Fibroblast of lung (primary cell): ENCODE results near the gene MSL3. TPM values are rescaled to one million over a fixed set of nuclear protein-coding genes. Genes with fewer than 3 reads are reported as not detected.

Source experiments
- DNase-seq, 2 donors: peaks; one replicate each; pipeline versions ENCODE4 v3.0.0 to v3.0.0-alpha.2; 2010; ENCODE audit warnings: low read depth in 2 of 2
- H2AFZ ChIP-seq: 2 replicates; pipeline ENCODE4 v1.5.1; 2012; ENCODE audit warnings: low read length, control low read depth, inconsistent platforms
- H3K27ac ChIP-seq: 2 replicates; pipeline ENCODE4 v1.5.1; 2011; ENCODE audit warnings: low read length, control low read depth; ENCODE audit not compliant: insufficient read depth
- H3K27me3 ChIP-seq: 2 replicates; pipeline ENCODE4 v1.5.1; 2011; ENCODE audit warnings: mild to moderate bottlenecking, low read length; ENCODE audit not compliant: control insufficient read depth, insufficient read depth
- H3K36me3 ChIP-seq: 2 replicates; pipeline ENCODE4 v1.5.1; 2011; ENCODE audit warnings: low read length; ENCODE audit not compliant: control insufficient read depth, insufficient read depth
- H3K4me1 ChIP-seq: 2 replicates; pipeline ENCODE4 v1.5.1; 2011; ENCODE audit warnings: low read length; ENCODE audit not compliant: control insufficient read depth, insufficient read depth; ENCODE audit errors: extremely low read depth
- H3K4me2 ChIP-seq: 2 replicates; pipeline ENCODE4 v1.5.1; 2011; ENCODE audit warnings: low read length, control low read depth; ENCODE audit not compliant: insufficient read depth; ENCODE audit errors: extremely low read depth
- H3K4me3 ChIP-seq, 4 experiments: fragments of 200-600 bp in 1 of 4; sonication (generic) in 1 of 4; replicated peaks in 1 of 4; 2 replicates each; pipeline ENCODE4 v1.5.1; 2011 to 2016; ENCODE audit warnings: low read length in 4 of 4, low read depth in 3 of 4, mild to moderate bottlenecking in 3 of 4, control low read depth in 2 of 4, inconsistent platforms in 1 of 4, mixed read lengths in 1 of 4; ENCODE audit not compliant: insufficient read depth in 1 of 4; ENCODE audit errors: control extremely low read depth in 1 of 4
- H3K79me2 ChIP-seq: 2 replicates; pipeline ENCODE4 v1.5.1; 2012; ENCODE audit warnings: mild to moderate bottlenecking, low read length, inconsistent platforms; ENCODE audit not compliant: control insufficient read depth, insufficient read depth
- H3K9ac ChIP-seq: 2 replicates; pipeline ENCODE4 v1.5.1; 2011; ENCODE audit warnings: mild to moderate bottlenecking, low read length, control low read depth; ENCODE audit not compliant: insufficient read depth
- H3K9me3 ChIP-seq: 2 replicates; pipeline ENCODE4 v1.5.1; 2012; ENCODE audit warnings: low read depth, low read length; ENCODE audit not compliant: control insufficient read depth, insufficient read depth
- H4K20me1 ChIP-seq: 2 replicates; pipeline ENCODE4 v1.5.1; 2011; ENCODE audit warnings: low read length; ENCODE audit not compliant: control insufficient read depth, insufficient read depth; ENCODE audit errors: extremely low read depth
- EZH2 ChIP-seq: IDR thresholded peaks from 2 replicates; pipeline ENCODE4 v1.5.1; 2012; ENCODE audit warnings: low read length, control low read depth, mild to moderate bottlenecking; ENCODE audit errors: missing control alignments
- polyA plus RNA-seq, 2 donors: library from polyadenylated mRNA; depleted of rRNA in 1 of 2; stranded (reverse) in 1 of 2; unstranded in 1 of 2; fragments of >200 nt; gene quantifications; 2 replicates each; pipeline ENCODE4 v1.2.1, GENCODE V29; 2011 to 2012; ENCODE audit warnings: missing spikeins in 1 of 2
- total RNA-seq: library from RNA; depleted of rRNA; stranded (reverse); fragments of >200 nt; gene quantifications from 2 replicates; pipeline ENCODE4 v1.2.1, GENCODE V29; 2014
- TF ChIP-seq, protein P1 (sequence below), 2 donors: IDR thresholded peaks in 1 of 2; conservative IDR thresholded peaks in 1 of 2; 1 replicate in 1 of 2; 2 replicates in 1 of 2; pipeline ENCODE4 v1.5.1; 2011 to 2012; ENCODE audit warnings: low read length in 2 of 2, control low read depth in 1 of 2, inconsistent platforms in 1 of 2, low read depth in 1 of 2, mild to moderate bottlenecking in 1 of 2

The MSL3 gene
- total and polyA plus RNA-seq, 2 donors (not counting 1 experiment from before 2014, with no cell fraction given) = 16.8 to 24.6 TPM

DNA sequence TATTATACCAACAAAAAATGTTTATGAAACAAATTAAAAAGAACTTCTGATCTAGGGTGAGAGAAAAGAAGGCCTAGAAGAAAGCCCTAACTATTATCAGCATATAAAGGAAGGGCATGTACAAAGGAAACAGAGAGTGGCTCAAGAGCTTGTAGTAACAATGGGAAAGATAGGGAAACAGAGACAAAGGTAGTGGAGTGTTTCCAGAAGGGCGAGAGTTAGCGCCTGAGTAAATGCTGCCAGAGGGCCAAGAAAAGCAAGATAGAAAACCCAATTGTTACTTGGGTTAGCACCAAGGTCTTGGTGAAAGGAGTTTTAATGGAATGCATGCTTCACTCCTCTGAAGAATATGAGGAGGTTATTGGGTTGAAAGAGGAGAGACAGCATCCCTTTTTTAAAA is 16.5 kb upstream of the MSL3 start:
- Histone ChIP-seq H3K4me2 (no peak overlapping the region), H3K4me1 (no peaks in the 10 kb centered on the region), H3K4me3 (no peak overlapping the region), H3K27ac (no peak overlapping the region), H3K9me3 (no peaks in the 10 kb centered on the region), H2AFZ (no peak overlapping the region), H3K27me3 (no peaks in the 10 kb centered on the region), H3K9ac (no peak overlapping the region), H3K36me3 (no peaks in the 10 kb centered on the region), H4K20me1 (no peaks in the 10 kb centered on the region), H3K79me2 (no peaks in the 10 kb centered on the region)
- DNase-seq = no peak
- TF ChIP-seq, protein P1, sequence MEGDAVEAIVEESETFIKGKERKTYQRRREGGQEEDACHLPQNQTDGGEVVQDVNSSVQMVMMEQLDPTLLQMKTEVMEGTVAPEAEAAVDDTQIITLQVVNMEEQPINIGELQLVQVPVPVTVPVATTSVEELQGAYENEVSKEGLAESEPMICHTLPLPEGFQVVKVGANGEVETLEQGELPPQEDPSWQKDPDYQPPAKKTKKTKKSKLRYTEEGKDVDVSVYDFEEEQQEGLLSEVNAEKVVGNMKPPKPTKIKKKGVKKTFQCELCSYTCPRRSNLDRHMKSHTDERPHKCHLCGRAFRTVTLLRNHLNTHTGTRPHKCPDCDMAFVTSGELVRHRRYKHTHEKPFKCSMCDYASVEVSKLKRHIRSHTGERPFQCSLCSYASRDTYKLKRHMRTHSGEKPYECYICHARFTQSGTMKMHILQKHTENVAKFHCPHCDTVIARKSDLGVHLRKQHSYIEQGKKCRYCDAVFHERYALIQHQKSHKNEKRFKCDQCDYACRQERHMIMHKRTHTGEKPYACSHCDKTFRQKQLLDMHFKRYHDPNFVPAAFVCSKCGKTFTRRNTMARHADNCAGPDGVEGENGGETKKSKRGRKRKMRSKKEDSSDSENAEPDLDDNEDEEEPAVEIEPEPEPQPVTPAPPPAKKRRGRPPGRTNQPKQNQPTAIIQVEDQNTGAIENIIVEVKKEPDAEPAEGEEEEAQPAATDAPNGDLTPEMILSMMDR (conservative IDR thresholded peaks at IDR 0.05 in 1 of 2, IDR thresholded peaks at IDR 0.05 in 1 of 2; ENCODE audit: low read depth in 1 of 2, low read length in 2 of 2) = no peak
- TF ChIP-seq EZH2 = no peak

GRCh38 chrX:11745881-11746280 is 12.2 kb upstream of the MSL3 start:
- TF ChIP-seq, protein P1 (conservative IDR thresholded peaks at IDR 0.05 in 1 of 2, IDR thresholded peaks at IDR 0.05 in 1 of 2; ENCODE audit: low read depth in 1 of 2, low read length in 2 of 2) = no peak
- TF ChIP-seq EZH2 = no peak
- DNase-seq = no peak

GRCh38 chrX:11750046-11750445 is 8.0 kb upstream of the MSL3 start:
- no peak overlapping the region for H3K9ac ChIP-seq
- H2AFZ ChIP-seq = no peak overlapping the region
- H3K27ac ChIP-seq = no peak overlapping the region
- H4K20me1 ChIP-seq = no peaks in the 10 kb centered on the region
- no peaks in the 10 kb centered on the region for H3K79me2 ChIP-seq
- no peak overlapping the region for H3K4me2 ChIP-seq
- H3K36me3 ChIP-seq = no peaks in the 10 kb centered on the region
- H3K9me3 ChIP-seq = no peaks in the 10 kb centered on the region
- TF ChIP-seq, protein P1 (conservative IDR thresholded peaks at IDR 0.05 in 1 of 2, IDR thresholded peaks at IDR 0.05 in 1 of 2; ENCODE audit: low read depth in 1 of 2, low read length in 2 of 2) = no peak
- no peak for TF ChIP-seq EZH2
- no peaks in the 10 kb centered on the region for H3K27me3 ChIP-seq
- no peak for DNase-seq
- no peaks in the 10 kb centered on the region for H3K4me1 ChIP-seq
- H3K4me3 ChIP-seq = no peak overlapping the region

More at GRCh38 chrX:11745881-11746280, 12.2 kb upstream of the MSL3 start:
- Histone ChIP-seq H4K20me1 (no peaks in the 10 kb centered on the region), H3K27ac (no peak overlapping the region), H3K4me2 (no peak overlapping the region), H3K79me2 (no peaks in the 10 kb centered on the region), H3K9ac (no peak overlapping the region), H3K36me3 (no peaks in the 10 kb centered on the region), H3K9me3 (no peaks in the 10 kb centered on the region), H3K27me3 (no peaks in the 10 kb centered on the region), H2AFZ (no peak overlapping the region), H3K4me3 (no peak overlapping the region), H3K4me1 (no peaks in the 10 kb centered on the region)
